HEK293T (cell line): Measurements from ENCODE around the gene IQCN.

Experiments used
- CTCF ChIA-PET: fragments of 350-600 bp; formaldehyde crosslinking; extraction: SDS; loops from one replicate; lab custom pipeline; 2021; ENCODE audit warnings: antibody characterized with exemption, inconsistent platforms; lab: Yijun Ruan, JAX
- POLR2A ChIA-PET: fragments of 350-600 bp; formaldehyde crosslinking; extraction: SDS; loops from one replicate; lab custom pipeline; 2020; ENCODE audit warnings: antibody characterized with exemption, inconsistent platforms; lab: Yijun Ruan, JAX
- DNase-seq: peaks from one replicate; pipeline ENCODE4 v3.0.0; 2012; ENCODE audit warnings: mixed read lengths; ENCODE audit errors: extremely low spot score
- ARNT ChIP-seq: fragments of 450-650 bp; IDR thresholded peaks from 2 replicates; pipeline ENCODE4 v1.6.1; 2017; ENCODE audit warnings: mild to moderate bottlenecking
- BHLHE40 ChIP-seq: fragments of 450-650 bp; IDR thresholded peaks from 2 replicates; pipeline ENCODE4 v1.6.1; 2016; ENCODE audit warnings: mild to moderate bottlenecking, moderate library complexity, borderline replicate concordance
- CTBP1 ChIP-seq: fragments of 450-650 bp; IDR thresholded peaks from 2 replicates; pipeline ENCODE4 v1.6.1; 2016; ENCODE audit warnings: borderline replicate concordance
- ELF4 ChIP-seq: fragments of 450-650 bp; IDR thresholded peaks from 2 replicates; pipeline ENCODE4 v1.6.1; 2017; ENCODE audit warnings: antibody characterized with exemption
- FOXA1 ChIP-seq: fragments of 450-650 bp; IDR thresholded peaks from 2 replicates; pipeline ENCODE4 v1.6.1; 2016; ENCODE audit warnings: mild to moderate bottlenecking
- FOXK2 ChIP-seq: fragments of 450-650 bp; IDR thresholded peaks from 2 replicates; pipeline ENCODE4 v1.6.1; 2016; ENCODE audit warnings: mild to moderate bottlenecking
- FOXM1 ChIP-seq: fragments of 450-650 bp; IDR thresholded peaks from 2 replicates; pipeline ENCODE4 v1.6.1; 2017; ENCODE audit warnings: mild to moderate bottlenecking, borderline replicate concordance
- HDGF ChIP-seq: fragments of 450-650 bp; IDR thresholded peaks from 2 replicates; pipeline ENCODE4 v1.6.1; 2017; ENCODE audit warnings: antibody characterized with exemption, borderline replicate concordance
- L3MBTL2 ChIP-seq: fragments of 450-650 bp; conservative IDR thresholded peaks from 2 replicates; pipeline ENCODE4 v1.6.1; 2016; ENCODE audit warnings: mild to moderate bottlenecking
- LEF1 ChIP-seq: fragments of 450-650 bp; IDR thresholded peaks from 2 replicates; pipeline ENCODE4 v1.6.1; 2017; ENCODE audit warnings: mild to moderate bottlenecking, borderline replicate concordance
- NFRKB ChIP-seq: fragments of 450-650 bp; IDR thresholded peaks from 2 replicates; pipeline ENCODE4 v1.6.1; 2016; ENCODE audit warnings: mild to moderate bottlenecking, moderate library complexity
- PKNOX1 ChIP-seq: fragments of 450-650 bp; IDR thresholded peaks from 2 replicates; pipeline ENCODE4 v1.6.1; 2016
- SP1 ChIP-seq: fragments of 450-650 bp; IDR thresholded peaks from 2 replicates; pipeline ENCODE4 v1.6.1; 2017
- SUZ12 ChIP-seq: fragments of 450-650 bp; IDR thresholded peaks from 2 replicates; pipeline ENCODE4 v1.6.1; 2016; ENCODE audit warnings: mild to moderate bottlenecking
- TARDBP ChIP-seq: fragments of 450-650 bp; IDR thresholded peaks from 2 replicates; pipeline ENCODE4 v1.6.1; 2016
- ZNF384 ChIP-seq: fragments of 450-650 bp; IDR thresholded peaks from 2 replicates; pipeline ENCODE4 v1.6.1; 2016

The IQCN gene

GRCh38 chr19:18265582-18265981 is 8.7 kb downstream of the IQCN start:
- no peak for DNase-seq
- ChIA-PET POLR2A (no interaction called here), CTCF (interaction anchor here (1.5 kb wide), 1 partner anchor 13 kb away, joined by 3 read pairs; no protein-coding TSS in a partner anchor)
- TF ChIP-seq SP1 (no peak), ARNT (no peak), HDGF (no peak), FOXA1 (no peak), SUZ12 (no peak), NFRKB (no peak), BHLHE40 (no peak)

GRCh38 chr19:18264971-18265540 is 9.2 kb downstream of the IQCN start:
- CTCF ChIA-PET = interaction anchor here (1.5 kb wide), 1 partner anchor 13 kb away, joined by 3 read pairs; no protein-coding TSS in a partner anchor
- no peak for DNase-seq
- TF ChIP-seq HDGF (no peak), FOXM1 (no peak), CTBP1 (no peak), L3MBTL2 (no peak), SP1 (no peak), LEF1 (no peak), ZNF384 (no peak), SUZ12 (no peak), BHLHE40 (no peak), ARNT (no peak), PKNOX1 (no peak), ELF4 (no peak), FOXK2 (no peak), TARDBP (no peak), FOXA1 (no peak), NFRKB (no peak)
- POLR2A ChIA-PET = interaction anchor here (1.3 kb wide), 1 partner anchor 17 kb away, joined by 4 read pairs; the partner anchor contains the start of gene JUND

GRCh38 chr19:18264137-18264854 is 10.0 kb downstream of the IQCN start:
- TF ChIP-seq TARDBP (no peak), HDGF (no peak)
- ChIA-PET CTCF (interaction anchor here (0.8 to 1.5 kb wide), 2 partner anchors 12 to 15 kb away, joined by 3 read pairs; no protein-coding TSS in a partner anchor), POLR2A (interaction anchor here (1.3 kb wide), 1 partner anchor 17 kb away, joined by 4 read pairs; the partner anchor contains the start of gene JUND)
- DNase-seq = no peak

- TF ChIP-seq SUZ12 = no peak
- TF ChIP-seq ARNT = no peak
- TF ChIP-seq BHLHE40 = no peak
- TF ChIP-seq L3MBTL2 = no peak
- no peak for TF ChIP-seq FOXM1
- no peak for TF ChIP-seq SP1
- TF ChIP-seq TARDBP = no peak
- no peak for TF ChIP-seq ELF4
- no peak for TF ChIP-seq HDGF
- TF ChIP-seq PKNOX1 = no peak
- no peak for TF ChIP-seq FOXK2
- TF ChIP-seq ZNF384 = no peak
- no peak for TF ChIP-seq CTBP1
- no peak for TF ChIP-seq NFRKB
- POLR2A ChIA-PET = interaction anchor here (0.6 to 1.8 kb wide), 4 partner anchors 18 to 60 kb away, joined by 3 to 6 read pairs (median 4); partner anchors contain the start of genes JUND and LSM4
- CTCF ChIA-PET = interaction anchor here (0.8 to 1.2 kb wide), 3 partner anchors 8 to 16 kb away, joined by 3 read pairs; no protein-coding TSS in a partner anchor
- DNase-seq = no peak
Measured at GRCh38 chr19:18263324-18264136, 10.7 kb downstream of the IQCN start.

- no peak for DNase-seq
- ChIA-PET POLR2A (interaction anchor here (0.6 to 1.8 kb wide), 3 partner anchors 18 to 60 kb away, joined by 3 to 6 read pairs (median 4); partner anchors contain the start of genes JUND and LSM4), CTCF (interaction anchor here (1.0 to 1.2 kb wide), 2 partner anchors 9 to 15 kb away, joined by 3 read pairs; no protein-coding TSS in a partner anchor)
- TF ChIP-seq TARDBP (no peak), ZNF384 (no peak), ELF4 (no peak), SUZ12 (no peak), FOXK2 (no peak)
Measured at GRCh38 chr19:18262917-18263316, 11.3 kb downstream of the IQCN start.

GRCh38 chr19:18262144-18262543 is 12.1 kb downstream of the IQCN start:
- TF ChIP-seq LEF1 (no peak), ELF4 (no peak), FOXA1 (no peak), HDGF (no peak), FOXK2 (no peak), FOXM1 (no peak), L3MBTL2 (no peak), ARNT (no peak), ZNF384 (no peak), BHLHE40 (no peak), CTBP1 (no peak), PKNOX1 (no peak), SUZ12 (no peak), SP1 (no peak), NFRKB (no peak), TARDBP (no peak)
- POLR2A ChIA-PET = interaction anchor here (1.4 to 1.8 kb wide), 2 partner anchors 19 to 61 kb away, joined by 4 to 6 read pairs; partner anchors contain the start of genes JUND and LSM4
- CTCF ChIA-PET = interaction anchor here (0.8 kb wide), 1 partner anchor 39 kb away, joined by 3 read pairs; no protein-coding TSS in a partner anchor
- no peak for DNase-seq
